ENCODE results near the gene RAB3GAP2.

- TF ChIP-seq CTCF (IDR thresholded peaks at IDR 0.05) (no peak), POLR2A (IDR thresholded peaks at IDR 0.05) (no peak)
Observed at GRCh38 chr1:220198186-220199005, 73.9 kb downstream of the RAB3GAP2 start.

Data from gastroesophageal sphincter (tissue), 3 donors.